ENCODE data around the gene BTBD16. TPM values are rescaled to one million over a fixed set of nuclear protein-coding genes. Genes with fewer than 3 reads are reported as not detected.

BTBD16 gene
- total RNA-seq, 1 experiment from 2014 or later = 0.35 TPM

DNA sequence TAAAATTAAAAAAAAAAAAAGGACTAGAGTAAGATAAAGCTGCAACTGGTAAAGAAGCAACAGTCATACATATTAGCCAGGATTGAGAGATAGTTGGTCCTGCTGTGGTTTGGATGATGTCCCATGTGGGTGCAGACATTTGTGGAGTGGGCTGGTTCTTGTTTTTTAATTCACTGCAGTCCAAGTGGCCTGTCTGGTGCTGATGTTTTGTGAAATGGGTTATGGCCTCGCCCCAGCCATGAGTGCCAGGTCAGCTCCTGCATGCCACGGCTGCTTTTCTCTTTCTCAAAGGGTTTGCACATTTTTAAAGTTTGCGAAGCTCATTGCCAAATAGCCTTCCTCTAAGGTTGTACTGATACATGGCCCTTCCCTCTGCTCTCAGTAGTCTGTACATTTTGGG, 14.1 kb upstream of the BTBD16 start:
- intact Hi-C loops (cut with micrococcal nuclease; ENCODE audit: unreplicated experiment) = no loop called here
- Mint-ChIP-seq H3K36me3 (ENCODE audit: insufficient read depth, unreplicated experiment) (peaks cover 4% of the 10 kb centered on the region), H3K27me3 (ENCODE audit: unreplicated experiment) (no peaks in the 10 kb centered on the region), H3K4me1 (ENCODE audit: low read depth, unreplicated experiment) (no peaks in the 10 kb centered on the region), H3K9me3 (ENCODE audit: low read depth, unreplicated experiment) (no peaks in the 10 kb centered on the region), H3K4me3 (ENCODE audit: low read depth, unreplicated experiment) (no peak overlapping the region), H3K27ac (ENCODE audit: unreplicated experiment) (no peak overlapping the region)
- no TSS peak for BruUV-seq (replicated peaks)
- CTCF ChIA-PET = no interaction called here
- no peak for DNase-seq
- no peak for TF ChIP-seq CTCF (IDR thresholded peaks at IDR 0.05; ENCODE audit: unreplicated experiment)

DNA sequence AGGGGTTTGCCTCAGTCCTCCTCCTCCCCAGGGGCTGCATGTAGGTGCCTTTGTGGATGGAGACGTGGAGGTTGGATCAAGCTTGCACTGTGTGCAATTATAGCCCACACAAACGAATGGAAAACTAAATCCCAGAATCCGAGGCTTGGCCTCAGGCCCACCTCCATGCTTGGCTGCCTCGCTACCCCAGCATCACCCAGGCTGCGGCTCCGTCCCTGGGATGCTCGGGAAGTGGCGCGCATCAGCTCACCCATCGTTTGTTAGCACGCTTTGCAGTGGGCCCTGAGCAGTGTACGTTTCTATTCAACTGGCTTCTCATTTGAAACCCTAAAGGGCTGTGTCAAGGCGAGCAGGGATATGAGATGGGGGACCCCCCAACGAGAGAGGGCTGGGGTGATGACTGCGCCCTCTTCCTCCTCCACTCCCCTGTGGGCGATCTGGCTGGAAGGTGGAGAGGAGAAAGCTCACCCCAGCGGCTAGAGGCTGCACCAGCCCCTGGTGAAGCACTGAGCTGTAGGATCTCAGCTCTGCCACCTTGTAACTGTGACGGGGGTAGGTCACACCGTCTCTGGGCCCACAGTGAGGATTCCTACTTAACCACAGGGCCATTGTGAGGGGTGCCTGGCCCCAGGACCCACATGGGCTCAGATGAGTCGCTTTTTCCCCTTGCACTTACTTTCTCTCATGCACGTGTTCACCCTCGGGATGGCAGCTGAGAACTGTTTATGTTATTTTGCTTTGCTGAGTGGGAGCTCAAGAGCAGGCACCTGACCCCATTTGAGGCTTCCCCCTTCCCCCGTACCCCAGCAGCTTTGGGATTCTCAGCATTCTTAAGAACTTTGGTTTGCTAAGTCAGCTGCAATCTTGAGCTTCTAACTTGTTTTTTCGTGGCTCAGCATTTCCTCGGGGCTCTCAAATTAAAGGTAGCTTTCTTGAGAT, 12.7 kb upstream of the BTBD16 start:
- no peak for DNase-seq
- intact Hi-C loops (cut with micrococcal nuclease; ENCODE audit: unreplicated experiment) = no loop called here
- Mint-ChIP-seq H3K36me3 (ENCODE audit: insufficient read depth, unreplicated experiment) (peaks cover 4% of the 10 kb centered on the region), H3K27ac (ENCODE audit: unreplicated experiment) (no peak overlapping the region), H3K9me3 (ENCODE audit: low read depth, unreplicated experiment) (no peaks in the 10 kb centered on the region), H3K27me3 (ENCODE audit: unreplicated experiment) (no peaks in the 10 kb centered on the region), H3K4me1 (ENCODE audit: low read depth, unreplicated experiment) (peaks cover 3% of the 10 kb centered on the region), H3K4me3 (ENCODE audit: low read depth, unreplicated experiment) (no peak overlapping the region)
- BruUV-seq (replicated peaks) = no TSS peak
- CTCF ChIA-PET = no interaction called here
- no peak for TF ChIP-seq CTCF (IDR thresholded peaks at IDR 0.05; ENCODE audit: unreplicated experiment)

DNA sequence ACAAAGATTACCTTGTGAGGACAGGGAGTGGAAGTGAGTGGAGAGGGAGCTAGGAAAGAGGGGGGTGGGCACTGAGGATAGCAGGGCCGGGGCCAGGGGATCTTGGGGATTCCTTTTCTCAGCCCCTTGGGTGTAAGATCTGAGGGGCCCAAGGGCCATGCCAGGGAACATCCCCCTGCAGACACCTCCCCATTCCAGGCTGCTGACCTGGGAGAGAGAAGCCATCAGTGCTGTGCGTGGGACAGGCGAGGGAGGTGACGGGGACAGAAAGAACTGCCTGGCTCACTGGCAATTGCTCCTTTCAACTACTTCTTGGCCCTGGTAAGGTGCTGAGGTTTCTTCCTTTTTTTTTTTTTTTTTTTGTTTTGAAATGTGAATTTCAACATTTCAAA, 12.0 kb upstream of the BTBD16 start:
- DNase-seq = no peak
- no peaks in the 10 kb centered on the region for H3K27me3 Mint-ChIP-seq (ENCODE audit: unreplicated experiment)
- peaks cover 9% of the 10 kb centered on the region for H3K4me1 Mint-ChIP-seq (ENCODE audit: low read depth, unreplicated experiment)
- H3K4me3 Mint-ChIP-seq (ENCODE audit: low read depth, unreplicated experiment) = no peak overlapping the region
- TF ChIP-seq CTCF (IDR thresholded peaks at IDR 0.05; ENCODE audit: unreplicated experiment) = no peak
- peaks cover 4% of the 10 kb centered on the region for H3K36me3 Mint-ChIP-seq (ENCODE audit: insufficient read depth, unreplicated experiment)
- BruUV-seq (replicated peaks) = no TSS peak
- H3K9me3 Mint-ChIP-seq (ENCODE audit: low read depth, unreplicated experiment) = no peaks in the 10 kb centered on the region
- intact Hi-C loops (cut with micrococcal nuclease; ENCODE audit: unreplicated experiment) = no loop called here
- H3K27ac Mint-ChIP-seq (ENCODE audit: unreplicated experiment) = no peak overlapping the region
- CTCF ChIA-PET = no interaction called here

DNA sequence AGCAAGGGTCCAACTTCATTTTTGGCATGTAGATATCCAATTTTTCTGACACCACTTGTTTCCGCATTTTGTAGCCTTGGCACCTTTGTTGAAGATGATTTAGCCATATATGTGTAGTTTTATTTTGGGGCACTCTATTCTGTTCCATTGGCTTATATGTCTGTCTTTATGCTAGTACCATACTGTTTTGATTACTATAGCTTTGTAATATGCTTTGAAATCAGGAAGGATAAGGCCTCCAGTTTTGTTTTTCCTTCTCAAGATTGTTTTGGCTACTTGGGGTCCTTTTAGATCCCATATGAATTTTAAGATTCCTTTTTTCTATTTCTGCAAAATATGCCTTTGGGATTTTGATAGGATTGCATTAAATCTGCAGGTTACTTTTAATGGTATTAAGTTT, 9.5 kb upstream of the BTBD16 start:
- Mint-ChIP-seq H3K4me3 (ENCODE audit: low read depth, unreplicated experiment) (no peak overlapping the region), H3K4me1 (ENCODE audit: low read depth, unreplicated experiment) (peaks cover 28% of the 10 kb centered on the region), H3K27me3 (ENCODE audit: unreplicated experiment) (no peaks in the 10 kb centered on the region), H3K27ac (ENCODE audit: unreplicated experiment) (no peak overlapping the region), H3K9me3 (ENCODE audit: low read depth, unreplicated experiment) (no peaks in the 10 kb centered on the region), H3K36me3 (ENCODE audit: insufficient read depth, unreplicated experiment) (peaks cover 4% of the 10 kb centered on the region)
- CTCF ChIA-PET = no interaction called here
- no peak for DNase-seq
- TF ChIP-seq CTCF (IDR thresholded peaks at IDR 0.05; ENCODE audit: unreplicated experiment) = no peak
- no TSS peak for BruUV-seq (replicated peaks)
- intact Hi-C loops (cut with micrococcal nuclease; ENCODE audit: unreplicated experiment) = loop anchor here (10.0 kb wide), 1 partner anchor 117 kb away; no protein-coding TSS in a partner anchor

Measured in Calu3 (cell line).